ENCODE data around the gene LRRTM3.

The LRRTM3 gene

DNA sequence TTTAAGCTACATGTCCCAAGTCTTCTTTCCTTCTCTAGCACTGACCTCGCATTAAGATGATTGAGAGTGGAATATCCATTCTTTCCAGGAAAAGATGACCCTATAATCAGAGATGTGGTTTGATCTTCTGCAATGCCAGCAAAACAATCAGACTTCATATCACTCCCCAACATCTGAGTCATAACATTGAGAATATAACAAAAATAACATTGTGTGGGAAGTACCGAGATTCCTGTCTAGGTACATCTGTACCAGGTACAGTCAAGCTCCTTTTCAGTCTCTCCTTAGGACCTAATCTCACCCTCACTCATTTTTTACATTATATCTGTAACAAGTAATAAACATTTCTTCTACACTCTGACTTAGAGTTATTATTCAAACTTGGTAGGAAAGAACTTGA is 201.6 kb downstream of the LRRTM3 start:
- DNase-seq (ENCODE audit: low spot score) = no peak

DNA sequence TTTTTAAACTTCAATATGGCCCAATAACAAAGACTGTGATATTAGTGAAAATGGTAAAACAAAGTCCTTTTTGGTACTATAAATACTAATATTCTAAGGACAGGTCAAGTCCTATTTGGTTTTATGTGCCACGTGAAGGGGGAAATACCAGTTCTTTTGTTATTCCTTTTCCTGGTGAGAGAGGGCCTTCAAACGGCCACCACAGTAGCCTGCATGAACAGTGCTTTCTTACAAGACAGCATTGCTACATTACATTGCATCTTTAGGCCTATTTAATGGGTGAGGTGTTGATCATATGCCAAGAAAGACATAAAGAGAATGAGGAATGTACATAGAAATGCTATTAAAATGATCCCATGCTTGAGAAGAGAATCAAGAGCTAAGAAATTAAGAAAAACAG is 214.8 kb downstream of the LRRTM3 start:
- DNase-seq (ENCODE audit: low spot score) = no peak

DNA sequence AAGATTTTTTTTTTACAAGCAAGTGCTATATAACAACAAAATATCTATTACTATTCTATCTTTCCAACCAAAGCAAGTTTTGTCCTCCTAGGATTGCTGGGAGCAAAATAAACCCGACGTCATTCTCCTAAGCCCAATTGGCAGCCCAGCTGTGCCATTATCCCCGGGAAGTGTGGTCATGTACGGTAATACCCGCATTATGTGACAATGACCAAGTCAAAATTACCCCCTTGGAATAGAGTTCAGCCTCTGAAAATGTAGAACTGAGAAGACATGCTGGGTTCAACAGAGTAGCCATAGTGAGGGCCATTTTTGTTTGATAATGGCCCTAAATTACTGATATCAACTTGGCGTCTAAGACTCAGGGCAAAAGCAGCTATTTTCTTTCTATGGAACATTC is 215.5 kb downstream of the LRRTM3 start:
- no peak for DNase-seq (ENCODE audit: low spot score)

DNA sequence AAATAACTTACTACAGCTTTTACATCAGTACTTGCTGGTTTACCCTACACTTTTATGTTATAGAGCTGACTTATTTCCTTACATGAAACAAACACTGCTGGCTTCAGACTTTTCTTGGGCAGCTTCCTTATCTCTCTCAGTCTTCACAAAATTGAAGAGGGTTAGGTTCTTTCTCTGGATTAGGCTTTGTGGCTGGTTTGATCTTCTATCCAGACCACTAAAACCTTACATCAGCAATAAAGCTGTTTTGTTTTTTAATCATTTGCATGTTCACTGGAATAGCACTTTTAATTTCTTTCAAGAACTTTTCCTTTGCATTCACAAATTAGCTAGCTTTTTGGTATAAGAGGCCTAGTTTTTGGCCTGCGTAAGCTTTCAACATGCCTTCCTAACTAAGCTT is 218.7 kb downstream of the LRRTM3 start:
- DNase-seq (ENCODE audit: low spot score) = no peak

Data from Ammon's horn (tissue), 1 donor.